ENCODE measurements around the gene N4BP3.
A peak's percentile ranks its signal among the peaks of the same experiment; 100 is the strongest.

DNA sequence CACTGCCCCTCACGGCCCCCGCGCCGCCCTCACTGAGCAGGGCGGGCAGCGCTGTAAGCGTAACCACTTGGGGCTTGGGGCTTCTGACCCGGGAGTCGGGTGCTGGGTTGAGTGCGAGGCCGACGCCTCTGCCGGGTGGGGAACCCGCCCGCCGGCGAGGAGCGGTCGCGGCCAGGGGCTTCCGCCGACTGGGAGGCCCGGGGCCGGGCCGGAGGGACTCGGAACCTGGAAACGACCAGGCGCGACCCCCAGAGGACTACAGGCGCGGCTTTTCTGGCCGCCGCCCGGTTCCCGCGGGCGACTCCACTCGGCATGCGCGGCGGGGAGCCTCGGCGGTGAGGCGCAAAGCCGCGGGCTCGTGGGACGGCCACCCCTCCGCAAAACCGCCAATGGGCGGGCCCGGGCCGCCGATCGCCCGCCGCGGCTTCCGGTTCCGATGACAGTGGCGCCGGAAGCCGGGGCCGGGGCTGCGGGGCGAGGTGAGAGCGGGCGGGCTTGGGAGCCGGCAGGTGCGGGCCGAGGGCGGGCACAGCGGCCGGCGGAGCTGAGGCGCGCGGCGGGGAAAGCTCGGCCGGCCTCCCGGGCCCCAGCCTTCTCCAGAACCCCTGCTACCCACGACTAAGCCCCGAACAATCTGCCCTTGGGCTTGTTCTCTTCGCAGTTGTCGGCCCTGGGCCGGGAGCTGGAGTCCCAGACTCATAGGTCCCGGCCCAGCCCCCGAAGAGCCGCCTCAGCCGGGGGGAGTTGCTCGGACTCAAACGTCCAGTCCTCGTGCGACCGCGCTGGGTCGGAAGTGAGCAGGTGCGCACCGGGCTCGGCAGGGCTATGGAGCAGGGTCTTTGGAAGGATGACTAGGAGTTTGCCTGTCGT lies 17.5 kb downstream of the N4BP3 start, which contains the start of gene RMND5B:
- TF ChIP-seq, protein P1, sequence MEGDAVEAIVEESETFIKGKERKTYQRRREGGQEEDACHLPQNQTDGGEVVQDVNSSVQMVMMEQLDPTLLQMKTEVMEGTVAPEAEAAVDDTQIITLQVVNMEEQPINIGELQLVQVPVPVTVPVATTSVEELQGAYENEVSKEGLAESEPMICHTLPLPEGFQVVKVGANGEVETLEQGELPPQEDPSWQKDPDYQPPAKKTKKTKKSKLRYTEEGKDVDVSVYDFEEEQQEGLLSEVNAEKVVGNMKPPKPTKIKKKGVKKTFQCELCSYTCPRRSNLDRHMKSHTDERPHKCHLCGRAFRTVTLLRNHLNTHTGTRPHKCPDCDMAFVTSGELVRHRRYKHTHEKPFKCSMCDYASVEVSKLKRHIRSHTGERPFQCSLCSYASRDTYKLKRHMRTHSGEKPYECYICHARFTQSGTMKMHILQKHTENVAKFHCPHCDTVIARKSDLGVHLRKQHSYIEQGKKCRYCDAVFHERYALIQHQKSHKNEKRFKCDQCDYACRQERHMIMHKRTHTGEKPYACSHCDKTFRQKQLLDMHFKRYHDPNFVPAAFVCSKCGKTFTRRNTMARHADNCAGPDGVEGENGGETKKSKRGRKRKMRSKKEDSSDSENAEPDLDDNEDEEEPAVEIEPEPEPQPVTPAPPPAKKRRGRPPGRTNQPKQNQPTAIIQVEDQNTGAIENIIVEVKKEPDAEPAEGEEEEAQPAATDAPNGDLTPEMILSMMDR (IDR thresholded peaks at IDR 0.05), result no peak
- TF ChIP-seq POLR2AphosphoS5 (IDR thresholded peaks at IDR 0.05), result no peak
- peak; percentile 64 for TF ChIP-seq POLR2A (IDR thresholded peaks at IDR 0.05)
